Hematopoietic multipotent progenitor cell (in vitro differentiated cells): Measurements from ENCODE around the gene GLIS1. TPM values are rescaled to one million over a fixed set of nuclear protein-coding genes. Genes with fewer than 3 reads are reported as not detected.

Experiments
- DNase-seq, 3 donors: peaks; one replicate each; pipeline ENCODE4 v3.0.0-alpha.2; 2011 to 2015; ENCODE audit warnings: low read depth in 2 of 3, low spot score in 2 of 3
- total RNA-seq: library from RNA; depleted of rRNA; stranded (reverse); fragments of >200 nt; gene quantifications from one replicate; pipeline ENCODE4 v1.2.3, GENCODE V29; 2012

The GLIS1 gene
- total RNA-seq, 1 donor = not detected

- DNase-seq = no peak
These were observed 137.8 kb downstream of the GLIS1 start for GRCh38 chr1:53601031-53601745.

- DNase-seq = no peak
These were observed 138.4 kb downstream of the GLIS1 start for GRCh38 chr1:53600561-53600960.

GRCh38 chr1:53600001-53600400 lies 139.0 kb downstream of the GLIS1 start:
- no peak for DNase-seq

GRCh38 chr1:53599481-53599880 lies 139.5 kb downstream of the GLIS1 start:
- DNase-seq = no peak

- DNase-seq = no peak
These were observed 140.0 kb downstream of the GLIS1 start for GRCh38 chr1:53598966-53599365.

- no peak for DNase-seq
These were observed 143.1 kb downstream of the GLIS1 start for GRCh38 chr1:53595906-53596305.

GRCh38 chr1:53594391-53595180 lies 144.4 kb downstream of the GLIS1 start:
- DNase-seq = no peak

GRCh38 chr1:53593758-53594380 lies 145.1 kb downstream of the GLIS1 start:
- peak in 2 of 3 donors; percentile 51 to 61 for DNase-seq

GRCh38 chr1:53592985-53593757 lies 145.8 kb downstream of the GLIS1 start:
- no peak for DNase-seq

- peak in 2 of 3 donors; percentile 34 to 51 for DNase-seq
These were observed 146.4 kb downstream of the GLIS1 start for GRCh38 chr1:53592521-53592982.

- no peak for DNase-seq
These were observed 147.0 kb downstream of the GLIS1 start for GRCh38 chr1:53591924-53592323.

GRCh38 chr1:53590531-53591515 lies 148.1 kb downstream of the GLIS1 start:
- DNase-seq = no peak

- no peak for DNase-seq
These were observed 148.9 kb downstream of the GLIS1 start for GRCh38 chr1:53590104-53590503.

GRCh38 chr1:53589043-53589887 lies 149.7 kb downstream of the GLIS1 start:
- no peak for DNase-seq

GRCh38 chr1:53588053-53588779 lies 150.7 kb downstream of the GLIS1 start:
- no peak for DNase-seq

GRCh38 chr1:53587252-53587988 lies 151.5 kb downstream of the GLIS1 start:
- DNase-seq = no peak

GRCh38 chr1:53586765-53587164 lies 152.2 kb downstream of the GLIS1 start:
- DNase-seq = no peak
